Activated T-cell treated with anti-CD3 and anti-CD28 coated beads, Interleukin-2, amount 50 U/mL, for 24 hours (primary cell): Measurements from ENCODE around the gene POU2F3.

ENCODE experiments used
- DNase-seq: peaks from one replicate; pipeline ENCODE4 v3.0.0-alpha.2; 2020
- H3K27ac Mint-ChIP-seq: 2 replicates; pipeline ENCODE4 v1.8.0; 2020; ENCODE audit warnings: mild to moderate bottlenecking, mixed read lengths
- H3K27me3 Mint-ChIP-seq: 2 replicates; pipeline ENCODE4 v1.8.0; 2020; ENCODE audit warnings: mixed read lengths
- H3K36me3 Mint-ChIP-seq: 2 replicates; pipeline ENCODE4 v1.8.0; 2020; ENCODE audit warnings: low read depth, mixed read lengths
- H3K4me1 Mint-ChIP-seq: 2 replicates; pipeline ENCODE4 v1.8.0; 2020; ENCODE audit warnings: low read depth, mixed read lengths
- H3K4me3 Mint-ChIP-seq: 2 replicates; pipeline ENCODE4 v1.8.0; 2020; ENCODE audit warnings: mild to moderate bottlenecking, moderate library complexity, mixed read lengths
- H3K9me3 Mint-ChIP-seq: 2 replicates; pipeline ENCODE4 v1.8.0; 2020; ENCODE audit warnings: mixed read lengths

POU2F3 gene

DNA sequence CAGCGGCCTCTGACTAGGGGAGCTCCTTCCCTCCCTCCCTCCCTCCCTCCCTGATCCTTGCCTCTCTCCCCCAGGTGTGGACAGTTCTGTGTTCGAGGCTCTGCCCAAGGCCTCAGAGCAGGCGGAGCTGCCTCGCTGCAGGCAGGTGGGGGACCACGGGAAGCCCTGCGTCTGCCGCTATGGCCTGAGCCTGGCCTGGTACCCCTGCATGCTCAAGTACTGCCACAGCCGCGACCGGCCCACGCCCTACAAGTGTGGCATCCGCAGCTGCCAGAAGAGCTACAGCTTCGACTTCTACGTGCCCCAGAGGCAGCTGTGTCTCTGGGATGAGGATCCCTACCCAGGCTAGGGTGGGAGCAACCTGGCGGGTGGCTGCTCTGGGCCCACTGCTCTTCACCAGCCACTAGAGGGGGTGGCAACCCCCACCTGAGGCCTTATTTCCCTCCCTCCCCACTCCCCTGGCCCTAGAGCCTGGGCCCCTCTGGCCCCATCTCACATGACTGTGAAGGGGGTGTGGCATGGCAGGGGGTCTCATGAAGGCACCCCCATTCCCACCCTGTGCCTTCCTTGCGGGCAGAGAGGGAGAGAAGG lies 11.1 kb upstream of the POU2F3 start:
- H3K36me3 Mint-ChIP-seq: no peaks in the 10 kb centered on the region
- no peaks in the 10 kb centered on the region for H3K9me3 Mint-ChIP-seq
- H3K27me3 Mint-ChIP-seq: peaks cover 28% of the 10 kb centered on the region
- H3K4me1 Mint-ChIP-seq: peaks cover 4% of the 10 kb centered on the region
- H3K27ac Mint-ChIP-seq: no peak overlapping the region
- H3K4me3 Mint-ChIP-seq: no peak overlapping the region
- DNase-seq: no peak

DNA sequence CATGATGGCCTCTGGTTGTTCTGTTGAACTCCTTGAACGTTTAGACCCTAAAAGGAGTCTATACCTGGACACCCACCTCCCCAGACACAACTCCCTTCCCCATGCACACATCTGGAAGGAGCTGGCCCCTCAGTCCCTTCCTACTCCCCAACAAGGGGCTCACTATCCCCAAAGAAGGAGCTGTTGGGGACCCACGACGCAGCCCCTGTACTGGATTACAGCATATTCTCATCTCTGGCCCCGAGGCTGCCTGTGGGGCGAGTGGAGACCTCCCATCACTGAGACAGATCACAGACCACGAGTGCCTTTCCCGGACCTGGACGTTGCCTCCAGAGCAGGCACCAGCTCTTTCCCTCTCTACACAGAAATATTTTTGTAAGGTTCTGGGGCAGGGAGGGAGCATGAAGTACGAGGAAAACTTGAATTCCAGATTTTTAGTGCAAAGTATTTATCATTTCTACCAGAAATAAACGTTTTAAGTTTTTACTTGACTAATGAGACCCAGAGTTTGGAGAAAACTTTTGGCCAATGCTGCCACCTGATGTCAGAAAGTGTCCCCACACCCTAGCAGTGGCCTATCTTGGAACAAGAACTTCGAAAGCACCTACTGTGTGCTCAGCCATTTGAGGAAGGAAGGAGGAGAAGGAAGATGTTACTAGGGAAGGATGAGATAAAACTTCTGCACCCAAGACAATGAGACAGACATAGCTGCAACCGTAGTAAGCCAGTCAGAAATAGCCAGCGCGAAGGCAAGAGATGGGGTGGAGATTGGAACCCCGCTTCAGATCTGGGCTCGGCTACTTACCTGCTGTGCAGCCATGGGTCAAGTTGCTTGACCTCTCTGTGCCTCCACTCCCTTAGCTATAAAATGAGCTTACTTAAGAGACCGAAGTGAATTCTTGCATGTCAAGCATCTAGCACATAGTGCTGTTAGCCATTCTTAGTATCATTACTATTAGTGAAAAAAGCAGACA lies 10.2 kb upstream of the POU2F3 start:
- H3K27ac Mint-ChIP-seq: no peak overlapping the region
- peaks cover 4% of the 10 kb centered on the region for H3K4me1 Mint-ChIP-seq
- no peak overlapping the region for H3K4me3 Mint-ChIP-seq
- no peaks in the 10 kb centered on the region for H3K9me3 Mint-ChIP-seq
- peaks cover 28% of the 10 kb centered on the region for H3K27me3 Mint-ChIP-seq
- no peaks in the 10 kb centered on the region for H3K36me3 Mint-ChIP-seq
- DNase-seq: no peak

DNA sequence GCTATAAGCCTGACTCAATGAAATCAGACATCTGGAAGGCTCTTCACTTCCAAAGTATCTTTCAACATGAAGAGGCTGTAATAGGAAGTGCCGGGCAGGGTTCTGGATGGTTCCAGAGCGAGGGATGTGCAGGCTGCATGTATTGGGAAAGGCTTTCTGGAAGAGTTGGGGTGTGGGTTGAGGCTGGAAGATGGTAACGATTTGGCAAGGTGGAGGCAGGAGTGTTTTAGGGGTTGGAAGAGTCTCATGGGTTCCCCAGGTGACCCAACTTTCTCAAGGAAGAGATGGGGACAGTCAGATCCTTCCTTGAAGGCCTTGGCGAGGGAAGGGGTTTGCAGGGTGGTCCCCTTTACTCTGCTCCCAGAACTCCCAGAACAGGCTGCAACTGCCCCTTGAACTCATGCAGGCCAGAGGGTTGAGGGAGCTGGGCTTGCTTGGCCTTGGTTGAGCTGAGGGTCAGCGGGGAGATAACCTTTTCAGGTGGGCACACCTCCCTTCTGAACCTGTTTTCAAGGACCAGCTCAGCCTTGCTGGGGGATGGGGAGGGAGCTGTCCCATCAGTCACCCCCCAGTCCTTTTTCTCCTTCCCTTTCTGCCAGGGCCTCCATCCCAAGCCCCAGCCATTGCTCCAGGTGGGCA lies 9.4 kb upstream of the POU2F3 start:
- no peak for DNase-seq
- no peak overlapping the region for H3K27ac Mint-ChIP-seq
- peaks cover 27% of the 10 kb centered on the region for H3K27me3 Mint-ChIP-seq
- no peak overlapping the region for H3K4me3 Mint-ChIP-seq
- no peaks in the 10 kb centered on the region for H3K4me1 Mint-ChIP-seq
- no peaks in the 10 kb centered on the region for H3K36me3 Mint-ChIP-seq
- H3K9me3 Mint-ChIP-seq: no peaks in the 10 kb centered on the region

DNA sequence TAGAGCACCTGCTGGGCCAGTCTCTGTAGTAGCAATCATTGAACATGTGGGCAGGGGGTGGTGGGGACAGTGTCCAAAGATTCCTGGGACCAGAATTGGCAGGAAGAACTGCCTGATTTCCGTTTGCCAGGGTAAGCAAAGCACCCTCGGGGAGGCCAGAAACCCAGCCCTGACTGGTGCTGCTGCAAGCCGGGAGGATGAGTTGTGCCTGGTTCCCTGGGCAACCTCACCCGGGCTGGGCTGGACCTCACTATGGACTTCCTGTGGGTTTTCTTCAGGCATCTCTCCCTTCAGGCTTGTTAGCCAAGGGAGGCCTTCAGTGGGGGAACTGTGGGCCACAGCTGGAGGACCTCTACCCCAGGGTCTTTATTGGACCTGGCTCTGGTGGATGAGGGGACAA lies 8.0 kb upstream of the POU2F3 start:
- H3K4me1 Mint-ChIP-seq: no peaks in the 10 kb centered on the region
- H3K36me3 Mint-ChIP-seq: no peaks in the 10 kb centered on the region
- no peak overlapping the region for H3K4me3 Mint-ChIP-seq

DNA sequence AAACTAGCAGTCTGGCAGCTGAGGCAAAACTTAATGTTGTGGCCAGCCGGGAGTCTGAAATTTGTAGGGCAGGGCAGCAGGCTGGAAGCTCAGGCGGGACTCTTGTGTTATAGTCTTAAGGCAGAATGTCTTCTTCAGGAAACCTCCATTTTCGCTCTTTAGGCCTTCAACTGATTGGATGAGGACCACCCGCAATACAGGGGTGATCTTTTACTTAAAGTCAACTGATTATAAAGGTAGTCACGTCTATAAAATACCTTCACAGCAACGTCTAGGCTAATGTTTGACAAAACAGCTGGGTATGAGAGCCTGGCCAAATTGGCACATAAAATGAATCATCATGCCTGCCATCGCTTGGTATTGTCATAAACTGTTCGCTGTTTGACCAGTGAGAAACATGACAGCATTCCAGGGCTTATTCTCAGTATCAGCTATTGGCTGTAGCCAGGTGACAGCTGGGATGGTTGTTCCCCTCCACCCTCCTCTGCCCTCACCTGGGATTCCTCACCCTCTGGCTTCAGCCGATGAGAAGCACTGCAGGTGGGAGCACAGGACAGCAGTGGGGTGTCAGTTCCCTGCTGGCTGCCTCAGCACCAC lies 6.6 kb upstream of the POU2F3 start:
- no peak for DNase-seq
- H3K27ac Mint-ChIP-seq: no peak overlapping the region
- H3K4me3 Mint-ChIP-seq: no peak overlapping the region
- no peaks in the 10 kb centered on the region for H3K36me3 Mint-ChIP-seq
- no peaks in the 10 kb centered on the region for H3K4me1 Mint-ChIP-seq
- no peaks in the 10 kb centered on the region for H3K9me3 Mint-ChIP-seq
- H3K27me3 Mint-ChIP-seq: peaks cover 53% of the 10 kb centered on the region

More for the DNA sequence above, 8.0 kb upstream of the POU2F3 start:
- DNase-seq: no peak
- H3K27me3 Mint-ChIP-seq: peaks cover 40% of the 10 kb centered on the region
- H3K9me3 Mint-ChIP-seq: no peaks in the 10 kb centered on the region
- H3K27ac Mint-ChIP-seq: no peak overlapping the region

DNA sequence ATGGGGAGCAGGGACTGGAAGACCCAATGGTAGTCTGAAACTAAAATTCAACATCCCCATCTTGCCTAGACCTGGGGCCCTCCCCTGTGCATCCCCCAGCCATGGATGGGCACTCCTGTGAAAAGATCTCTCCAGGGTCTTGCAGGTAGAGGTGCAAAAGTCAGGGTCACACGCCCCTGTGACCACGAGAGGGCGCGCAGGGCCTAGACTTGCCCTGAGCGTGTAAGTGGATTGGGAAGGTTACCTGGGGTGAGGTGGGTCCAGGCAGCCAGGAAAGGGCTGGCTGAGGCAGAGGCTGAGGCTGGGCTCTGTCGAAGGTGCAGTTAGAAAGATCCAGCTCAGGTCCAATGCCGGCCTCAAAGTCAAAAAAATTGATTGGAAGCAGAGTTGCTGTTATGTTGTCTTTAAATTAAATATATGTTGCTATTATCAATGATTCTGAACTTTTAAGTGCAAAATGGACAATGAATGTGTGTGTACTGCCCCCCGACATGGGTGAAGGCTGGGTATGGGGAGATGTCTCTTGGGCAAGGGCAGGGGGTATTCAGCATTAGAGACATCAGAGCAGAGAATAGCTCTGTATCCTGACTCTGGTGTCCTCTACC lies 4.8 kb upstream of the POU2F3 start:
- no peak overlapping the region for H3K27ac Mint-ChIP-seq
- H3K27me3 Mint-ChIP-seq: peaks cover 68% of the 10 kb centered on the region
- peak; percentile 78 for DNase-seq
- H3K9me3 Mint-ChIP-seq: no peaks in the 10 kb centered on the region
- H3K36me3 Mint-ChIP-seq: no peaks in the 10 kb centered on the region
- no peaks in the 10 kb centered on the region for H3K4me1 Mint-ChIP-seq
- no peak overlapping the region for H3K4me3 Mint-ChIP-seq

DNA sequence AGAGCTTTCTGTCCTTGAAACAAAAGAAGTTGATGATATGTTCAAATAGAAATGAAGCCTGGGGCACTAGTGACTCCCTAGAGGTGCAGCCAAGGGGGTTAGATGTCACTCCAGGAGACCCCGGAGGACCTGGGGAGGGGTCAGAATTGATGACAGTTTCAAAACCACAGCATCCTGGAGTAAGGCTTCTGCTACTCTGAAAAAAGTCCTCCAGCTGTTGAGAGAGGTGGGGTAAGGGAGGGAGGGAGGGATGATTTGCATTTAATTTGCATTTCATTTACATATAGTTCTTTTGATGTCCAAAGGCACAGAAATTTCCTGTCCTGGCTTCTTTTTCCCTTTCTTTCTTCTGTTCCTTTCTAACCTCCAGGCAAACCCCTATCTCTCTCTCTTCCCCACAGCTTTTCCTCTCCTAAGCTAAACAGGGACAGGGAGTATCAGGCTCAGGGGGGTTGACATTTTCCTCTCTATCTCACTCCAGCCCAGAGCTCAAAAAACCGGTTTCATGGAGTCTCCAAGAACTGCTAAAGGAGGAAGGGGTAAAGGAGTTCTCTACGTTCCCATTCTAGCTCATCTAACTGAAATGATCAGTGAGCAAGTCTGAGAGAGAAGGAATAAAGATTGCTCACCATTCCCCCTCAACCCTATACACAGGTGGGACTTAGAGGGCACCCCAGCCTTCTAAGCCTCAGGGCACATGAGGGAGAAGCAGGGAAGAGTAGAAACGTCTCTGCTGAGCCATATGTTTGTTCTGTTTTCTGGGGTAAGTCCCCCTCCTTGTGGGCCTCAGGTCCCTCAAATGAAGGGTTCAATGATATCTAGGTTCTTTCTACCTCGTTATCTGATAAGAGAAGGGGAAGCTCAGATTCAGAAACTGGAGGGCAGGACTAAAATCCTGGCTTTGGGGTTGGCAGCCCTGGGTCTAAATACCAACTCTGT lies 3.5 kb upstream of the POU2F3 start:
- peaks cover 81% of the 10 kb centered on the region for H3K27me3 Mint-ChIP-seq
- no peak overlapping the region for H3K4me3 Mint-ChIP-seq
- no peak overlapping the region for H3K27ac Mint-ChIP-seq
- peaks cover 3% of the 10 kb centered on the region for H3K4me1 Mint-ChIP-seq
- DNase-seq: no peak
- H3K36me3 Mint-ChIP-seq: no peaks in the 10 kb centered on the region
- H3K9me3 Mint-ChIP-seq: no peaks in the 10 kb centered on the region

DNA sequence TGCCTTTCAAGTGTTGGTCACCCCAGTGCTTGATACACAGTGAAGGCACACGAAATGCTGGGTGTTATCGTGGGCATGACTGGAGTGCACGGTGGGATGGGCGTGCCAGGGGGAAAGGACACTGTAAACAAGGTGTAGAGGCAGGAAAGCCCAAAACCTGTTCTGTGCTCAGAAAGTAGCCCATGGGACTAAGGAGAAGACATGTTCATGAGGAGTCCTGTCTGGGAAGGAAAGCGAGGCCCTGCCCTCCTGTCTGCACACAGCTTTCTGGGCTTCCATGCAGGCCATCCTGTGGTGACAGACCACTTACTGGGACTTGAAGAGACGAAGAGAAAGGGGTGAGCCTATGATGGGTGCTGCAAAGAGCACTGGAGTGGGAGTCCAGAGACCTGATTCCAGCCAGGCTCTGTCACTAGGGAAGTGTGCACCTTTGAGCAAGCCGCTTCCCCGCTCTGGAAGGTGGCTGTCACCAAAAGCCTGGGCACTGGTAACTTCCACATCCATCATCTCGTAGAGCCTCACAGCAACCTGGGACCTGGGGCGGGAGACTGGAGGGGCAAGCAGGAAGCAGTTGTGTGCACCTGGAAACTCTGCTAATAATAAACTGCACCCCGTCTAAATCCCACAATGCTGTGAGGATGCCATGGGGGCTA lies 846 bp upstream of the POU2F3 start:
- Mint-ChIP-seq H3K36me3 (no peaks in the 10 kb centered on the region), H3K27ac (no peak overlapping the region), H3K4me1 (peaks cover 6% of the 10 kb centered on the region), H3K27me3 (peaks cover 92% of the 10 kb centered on the region), H3K9me3 (no peaks in the 10 kb centered on the region), H3K4me3 (no peak overlapping the region)
- no peak for DNase-seq

DNA sequence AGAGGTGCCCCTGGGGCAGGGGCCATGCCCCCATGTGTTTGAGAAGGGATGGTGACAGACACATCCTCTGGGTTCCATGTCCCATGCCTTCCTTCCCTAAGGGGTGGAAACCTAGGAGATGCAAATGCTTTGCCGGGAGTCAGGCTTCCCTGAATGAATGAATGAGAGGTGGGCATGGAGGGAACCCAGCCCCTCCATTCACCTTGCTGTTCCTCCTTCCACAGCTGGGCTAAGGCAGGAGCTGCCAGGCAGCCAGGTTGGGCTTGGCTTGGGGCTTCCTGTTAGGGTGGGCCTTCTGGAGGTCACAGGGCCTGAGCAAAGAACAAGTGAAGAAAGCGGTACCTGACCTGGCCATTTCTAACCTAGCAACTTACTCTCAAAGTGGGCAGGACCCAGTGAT lies 926 bp downstream of the POU2F3 start:
- Mint-ChIP-seq H3K4me3 (no peak overlapping the region), H3K27me3 (peaks cover 94% of the 10 kb centered on the region), H3K4me1 (peaks cover 17% of the 10 kb centered on the region), H3K27ac (no peak overlapping the region), H3K36me3 (no peaks in the 10 kb centered on the region), H3K9me3 (no peaks in the 10 kb centered on the region)
- DNase-seq: no peak

DNA sequence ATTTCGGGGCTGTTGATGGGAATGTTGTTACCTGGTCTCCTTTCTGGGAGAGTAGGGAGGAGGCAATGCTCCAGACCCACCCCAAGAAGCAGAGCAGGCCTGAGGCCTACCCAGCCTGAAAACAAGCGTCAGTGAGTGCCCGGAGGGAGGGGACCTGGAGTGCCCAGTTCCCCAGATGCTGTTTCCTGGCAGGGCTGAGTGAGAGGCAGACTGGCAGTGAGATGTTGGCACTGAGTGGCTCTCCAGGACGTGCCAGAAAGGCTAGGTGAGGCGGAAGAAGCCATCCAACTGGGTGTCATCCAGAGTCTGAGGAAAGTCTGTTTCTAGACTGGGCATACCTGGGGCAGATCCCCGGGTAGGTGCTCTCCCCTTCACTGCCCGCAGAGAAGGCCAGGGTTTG lies 1.3 kb downstream of the POU2F3 start:
- Mint-ChIP-seq H3K4me1 (peaks cover 17% of the 10 kb centered on the region), H3K9me3 (no peaks in the 10 kb centered on the region), H3K4me3 (no peak overlapping the region), H3K27ac (no peak overlapping the region), H3K36me3 (no peaks in the 10 kb centered on the region), H3K27me3 (peaks cover 96% of the 10 kb centered on the region)
- no peak for DNase-seq

DNA sequence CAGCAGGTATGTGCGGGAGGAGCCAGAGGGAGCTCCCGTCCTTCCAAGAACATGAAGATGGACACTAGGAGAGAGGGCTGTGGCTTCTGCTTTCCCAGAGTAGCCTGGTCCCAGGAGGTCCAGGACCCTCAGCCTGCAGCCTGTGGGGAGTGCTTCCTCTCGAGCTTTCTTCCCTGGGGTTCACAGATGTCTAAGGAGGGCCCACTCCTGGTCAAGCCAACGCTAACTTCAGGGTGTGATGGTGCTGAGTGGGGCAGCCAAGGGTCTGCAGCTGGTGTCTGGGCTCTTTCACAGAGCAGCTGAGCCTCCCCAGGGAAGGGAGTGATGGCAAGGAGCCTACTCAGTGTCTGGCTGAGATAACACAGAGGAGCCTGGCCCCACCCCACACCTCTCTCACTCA lies 3.3 kb downstream of the POU2F3 start:
- H3K9me3 Mint-ChIP-seq: no peaks in the 10 kb centered on the region
- H3K27me3 Mint-ChIP-seq: peaks cover 96% of the 10 kb centered on the region
- peaks cover 27% of the 10 kb centered on the region for H3K4me1 Mint-ChIP-seq
- H3K4me3 Mint-ChIP-seq: no peak overlapping the region
- H3K36me3 Mint-ChIP-seq: no peaks in the 10 kb centered on the region
- no peak for DNase-seq
- H3K27ac Mint-ChIP-seq: no peak overlapping the region

DNA sequence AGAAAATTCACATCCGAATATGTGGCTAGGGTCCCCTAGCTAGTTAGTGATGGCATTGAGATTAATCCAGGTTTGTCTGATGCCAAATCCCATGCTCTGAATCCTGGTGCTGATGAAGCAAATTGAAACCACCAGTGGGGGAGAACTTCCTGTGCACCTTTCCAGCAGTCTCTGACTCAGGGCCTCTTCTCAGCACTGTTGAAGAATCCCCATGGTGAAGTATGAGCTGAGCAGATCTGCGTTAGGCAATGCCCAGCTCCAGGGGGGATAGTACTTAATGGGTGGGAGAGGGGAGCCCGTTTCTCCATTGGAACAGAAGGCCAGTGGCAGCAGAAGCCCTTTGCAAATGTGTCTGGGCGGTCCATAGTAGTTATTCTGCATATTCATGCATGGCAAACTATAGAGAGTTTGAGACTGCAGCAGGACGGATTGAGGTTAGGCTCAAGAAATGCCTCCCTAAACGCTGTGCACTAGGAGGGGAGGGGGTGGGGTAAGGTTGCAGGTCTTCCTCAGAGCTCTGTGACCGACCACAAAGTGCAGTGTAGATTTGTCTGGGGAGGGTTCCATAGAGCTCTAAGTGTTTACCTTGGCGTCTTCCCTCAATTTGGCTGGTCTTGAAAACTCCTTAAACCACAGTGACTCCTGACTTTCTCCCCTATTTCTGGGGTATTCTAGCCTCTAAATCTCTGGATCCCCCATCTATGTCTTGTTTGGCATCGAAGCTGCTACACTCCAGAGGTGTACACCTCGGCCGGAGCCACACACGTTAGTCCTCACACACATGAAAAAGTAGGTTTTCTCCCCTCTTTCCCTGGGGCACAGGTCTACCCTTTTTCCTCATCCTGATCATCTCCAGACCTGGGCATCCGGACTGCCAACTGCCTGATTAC lies 4.8 kb downstream of the POU2F3 start:
- Mint-ChIP-seq H3K36me3 (no peaks in the 10 kb centered on the region), H3K27ac (no peak overlapping the region), H3K27me3 (peaks cover 87% of the 10 kb centered on the region), H3K9me3 (no peaks in the 10 kb centered on the region), H3K4me3 (no peak overlapping the region), H3K4me1 (peaks cover 42% of the 10 kb centered on the region)
- no peak for DNase-seq
